Fibroblast of mammary gland (primary cell): ENCODE data around the gene SDF2L1.

ENCODE experiments used
- DNase-seq: peaks from one replicate; pipeline ENCODE4 v3.0.0-alpha.2; 2010; ENCODE audit warnings: low read depth
- H3K4me3 ChIP-seq: 2 replicates; pipeline ENCODE4 v1.5.1; 2011; ENCODE audit warnings: low read depth, mild to moderate bottlenecking, low read length, moderate library complexity; ENCODE audit not compliant: control insufficient read depth
- TF ChIP-seq, protein P1 (sequence below): conservative IDR thresholded peaks from 2 replicates; pipeline ENCODE4 v1.5.1; 2011; ENCODE audit warnings: low read depth, low read length, inconsistent platforms; ENCODE audit not compliant: control insufficient read depth, insufficient read depth

The SDF2L1 gene

DNA sequence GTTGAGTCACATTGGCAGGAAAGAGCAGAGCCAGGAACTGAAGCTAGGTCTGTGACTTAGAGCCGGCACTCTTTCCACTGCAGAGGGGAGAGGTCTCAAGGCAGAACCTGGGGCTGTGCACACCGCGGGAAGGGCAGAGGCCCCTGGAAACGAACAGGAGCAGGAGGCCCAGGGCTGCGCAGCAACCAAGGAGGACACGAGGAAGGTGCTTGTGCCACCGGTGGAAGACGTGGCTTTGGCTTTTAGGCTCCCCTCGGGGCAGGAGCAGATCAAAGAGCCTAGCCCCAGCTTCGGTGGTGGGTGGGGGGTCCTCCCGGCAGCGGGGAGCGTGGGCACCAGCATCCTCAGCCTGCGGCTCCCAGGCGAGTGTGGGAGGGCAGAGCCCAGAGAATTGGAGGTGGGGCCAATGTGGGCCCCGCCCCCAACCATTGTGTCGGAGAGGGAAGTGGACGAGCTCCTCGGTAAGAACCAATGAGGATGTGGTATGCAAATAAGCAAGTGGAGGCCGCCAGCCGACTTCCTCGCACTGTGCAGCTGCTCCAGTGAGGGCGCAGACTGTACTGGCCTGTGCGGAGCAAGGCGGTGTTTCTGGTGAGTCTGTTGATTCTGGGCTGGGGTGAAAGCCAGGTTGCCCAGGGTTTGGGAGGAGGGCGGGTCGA, 9.7 kb upstream of the SDF2L1 start, which contains the start of gene CCDC116:
Gene CCDC116 (plus strand): TSS at position 524 of the 659 bp plus-strand sequence. CDS start 422 bp downstream, outside the sequence.
- TF ChIP-seq, protein P1, sequence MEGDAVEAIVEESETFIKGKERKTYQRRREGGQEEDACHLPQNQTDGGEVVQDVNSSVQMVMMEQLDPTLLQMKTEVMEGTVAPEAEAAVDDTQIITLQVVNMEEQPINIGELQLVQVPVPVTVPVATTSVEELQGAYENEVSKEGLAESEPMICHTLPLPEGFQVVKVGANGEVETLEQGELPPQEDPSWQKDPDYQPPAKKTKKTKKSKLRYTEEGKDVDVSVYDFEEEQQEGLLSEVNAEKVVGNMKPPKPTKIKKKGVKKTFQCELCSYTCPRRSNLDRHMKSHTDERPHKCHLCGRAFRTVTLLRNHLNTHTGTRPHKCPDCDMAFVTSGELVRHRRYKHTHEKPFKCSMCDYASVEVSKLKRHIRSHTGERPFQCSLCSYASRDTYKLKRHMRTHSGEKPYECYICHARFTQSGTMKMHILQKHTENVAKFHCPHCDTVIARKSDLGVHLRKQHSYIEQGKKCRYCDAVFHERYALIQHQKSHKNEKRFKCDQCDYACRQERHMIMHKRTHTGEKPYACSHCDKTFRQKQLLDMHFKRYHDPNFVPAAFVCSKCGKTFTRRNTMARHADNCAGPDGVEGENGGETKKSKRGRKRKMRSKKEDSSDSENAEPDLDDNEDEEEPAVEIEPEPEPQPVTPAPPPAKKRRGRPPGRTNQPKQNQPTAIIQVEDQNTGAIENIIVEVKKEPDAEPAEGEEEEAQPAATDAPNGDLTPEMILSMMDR, result no peak
- no peak within 1 kb of the TSS for H3K4me3 ChIP-seq
- DNase-seq, result no peak

- no peak for DNase-seq
- H3K4me3 ChIP-seq, result no peak overlapping the region
- TF ChIP-seq, protein P1, result no peak
Measured at GRCh38 chr22:21632931-21633330, 9.2 kb upstream of the SDF2L1 start.

DNA sequence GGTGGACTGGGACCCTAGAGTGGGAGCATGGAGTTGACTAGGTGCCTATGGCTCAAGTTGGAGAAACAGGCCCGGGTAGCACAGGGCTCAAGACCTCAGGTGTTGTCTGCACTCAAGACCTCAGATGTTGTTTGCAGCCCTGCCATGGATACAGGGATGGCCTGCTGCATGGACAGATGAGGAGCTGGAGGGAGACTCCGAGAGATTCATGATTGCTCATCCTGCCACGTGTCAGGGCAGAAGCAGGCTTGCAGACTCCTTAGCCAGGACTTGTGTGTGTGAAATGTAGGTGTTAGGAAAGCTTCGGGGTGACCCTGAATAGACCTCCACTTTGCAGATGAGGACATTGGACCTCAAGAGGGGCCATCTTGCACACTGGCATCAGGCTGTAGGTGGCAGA, 8.6 kb upstream of the SDF2L1 start:
- no peak overlapping the region for H3K4me3 ChIP-seq
- DNase-seq, result no peak
- TF ChIP-seq, protein P1, result no peak

GRCh38 chr22:21634081-21634480, 8.0 kb upstream of the SDF2L1 start:
- H3K4me3 ChIP-seq, result no peak overlapping the region

DNA sequence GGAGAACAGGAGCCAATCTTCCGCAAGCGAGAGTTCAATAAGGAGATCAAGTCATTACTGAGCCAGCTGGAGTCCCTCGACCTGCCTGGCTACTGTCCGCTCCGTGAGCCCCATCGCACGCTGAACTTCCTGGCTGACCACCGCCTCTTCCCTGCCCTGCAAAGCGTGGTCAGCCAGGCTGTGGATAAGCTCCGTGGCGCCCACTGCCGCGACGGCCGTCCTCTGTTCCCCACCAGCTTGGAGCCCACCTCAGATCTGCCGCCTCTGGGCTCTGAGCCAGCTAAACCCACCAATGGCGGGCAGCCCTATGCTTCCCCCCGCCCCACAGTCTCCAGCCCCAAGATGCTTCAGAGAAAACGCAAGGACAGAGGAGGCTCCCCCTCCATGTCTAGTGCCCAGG, 7.3 kb upstream of the SDF2L1 start:
- no peak for DNase-seq
- TF ChIP-seq, protein P1, result no peak
- H3K4me3 ChIP-seq, result no peak overlapping the region

More at GRCh38 chr22:21634081-21634480, 8.0 kb upstream of the SDF2L1 start:
- TF ChIP-seq, protein P1, result no peak
- DNase-seq, result no peak

DNA sequence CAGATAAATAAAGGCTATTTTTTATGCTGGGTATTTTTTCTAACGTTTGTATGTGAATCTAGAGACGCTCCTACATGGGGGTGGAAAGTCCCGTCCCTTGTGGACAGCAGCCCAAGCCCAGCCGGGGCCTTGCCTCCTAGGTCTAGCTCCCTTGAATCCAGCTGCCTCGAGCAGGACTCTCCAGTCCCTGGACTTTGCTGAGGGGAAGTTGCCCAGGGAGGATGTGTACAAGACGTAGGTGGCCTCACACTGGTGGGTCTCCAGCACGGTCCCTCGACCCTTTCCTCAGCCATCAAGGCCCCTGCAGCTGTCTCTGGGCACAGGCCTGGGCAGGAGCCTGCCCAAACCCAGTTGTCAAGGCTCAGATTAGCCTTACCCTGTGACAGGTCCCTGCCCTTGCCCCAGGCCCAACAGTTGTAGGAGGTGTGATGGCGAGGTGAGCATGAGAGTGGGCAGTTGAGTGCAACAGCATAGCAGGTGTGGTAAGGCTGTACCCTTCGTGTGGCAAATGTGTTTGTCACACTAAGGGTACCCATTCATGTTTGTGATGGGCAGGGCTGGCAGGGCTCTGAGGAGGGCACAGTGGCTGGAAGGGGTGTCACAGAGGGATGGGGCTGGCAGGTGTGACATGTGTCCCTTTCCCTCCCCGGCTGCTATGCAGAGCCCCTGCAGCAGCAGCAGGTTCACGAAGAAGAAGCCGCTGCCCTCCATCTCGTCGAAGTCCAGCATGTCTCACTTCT, 6.2 kb upstream of the SDF2L1 start:
- TF ChIP-seq, protein P1, result no peak
- DNase-seq, result no peak
- no peak overlapping the region for H3K4me3 ChIP-seq
